Endothelial cell of umbilical vein (primary cell): ENCODE measurements around the gene ENOSF1. TPM values are rescaled to one million over a fixed set of nuclear protein-coding genes. Genes with fewer than 3 reads are reported as not detected.

Source experiments
- BruUV-seq: library from RNA; stranded (reverse); fragments of 400-500 nt; replicated peaks from 2 replicates; lab custom pipeline; 2021; lab: Mats Ljungman, UMichigan
- CTCF ChIA-PET: fragments of 300-600, 350-600 bp; sonication (Branson Sonifier 250); formaldehyde crosslinking; loops from one replicate; lab custom pipeline; 2021; ENCODE audit warnings: antibody characterized with exemption, inconsistent platforms; lab: Charles Lee
- POLR2A ChIA-PET: fragments of 300-600, 350-600 bp; sonication (Branson Sonifier 250); formaldehyde crosslinking; loops from one replicate; lab custom pipeline; 2021; ENCODE audit warnings: antibody characterized with exemption, inconsistent platforms; lab: Charles Lee
- DNase-seq: peaks from one replicate; pipeline ENCODE4 v3.0.0-alpha.2; 2011; ENCODE audit warnings: low read depth, low spot score
- FAIRE-seq: peaks from 2 replicates; lab custom pipeline; 2011; peaks lifted over from hg19 to GRCh38; lab: Jason Lieb, UNC
- H2AFZ ChIP-seq: 2 replicates; pipeline ENCODE4 v1.6.0; 2012; ENCODE audit warnings: low read depth, low read length, control low read depth, inconsistent platforms
- H3K27ac ChIP-seq: 2 replicates; pipeline ENCODE4 v1.5.1; 2011; ENCODE audit warnings: low read depth, mild to moderate bottlenecking, control low read depth, low read length, moderate library complexity; ENCODE audit not compliant: insufficient read depth
- H3K27me3 ChIP-seq, 2 experiments: 2 replicates each; pipeline versions ENCODE4 v1.6.0 to v1.6.1; 2011; ENCODE audit warnings: low read length in 2 of 2, mixed read lengths in 1 of 2; ENCODE audit not compliant: control insufficient read depth in 2 of 2, insufficient read depth in 2 of 2
- H3K36me3 ChIP-seq, 2 experiments: 2 replicates in 1 of 2; 3 replicates in 1 of 2; pipeline ENCODE4 v1.5.1; 2011; ENCODE audit warnings: low read length in 2 of 2, mild to moderate bottlenecking in 1 of 2, moderate library complexity in 1 of 2; ENCODE audit not compliant: control insufficient read depth in 2 of 2, insufficient read depth in 2 of 2; ENCODE audit errors: extremely low read depth in 1 of 2
- H3K4me1 ChIP-seq: 3 replicates; pipeline ENCODE4 v1.5.1; 2011; ENCODE audit warnings: mild to moderate bottlenecking, low read length; ENCODE audit not compliant: control insufficient read depth, insufficient read depth; ENCODE audit errors: extremely low read depth
- H3K4me2 ChIP-seq: 2 replicates; pipeline ENCODE4 v1.6.1; 2011; ENCODE audit warnings: low read length, control low read depth, mixed read lengths; ENCODE audit not compliant: insufficient read depth
- H3K4me3 ChIP-seq, 3 experiments: fragments of 200-600 bp in 1 of 3; sonication (generic), shearing (Covaris generic) in 1 of 3; replicated peaks in 1 of 3; 2 replicates each; pipeline ENCODE4 v1.5.1; 2011 to 2016; ENCODE audit warnings: control low read depth in 3 of 3, low read length in 3 of 3, mild to moderate bottlenecking in 2 of 3, inconsistent platforms in 1 of 3, low read depth in 1 of 3, moderate library complexity in 1 of 3; ENCODE audit not compliant: insufficient read depth in 1 of 3
- H3K79me2 ChIP-seq: 2 replicates; pipeline ENCODE4 v1.6.0; 2012; ENCODE audit warnings: low read length, inconsistent platforms; ENCODE audit not compliant: control insufficient read depth, insufficient read depth
- H3K9ac ChIP-seq: replicated peaks from 2 replicates; pipeline ENCODE3; 2011; ENCODE audit warnings: low read length, control low read depth; ENCODE audit not compliant: insufficient read depth; ENCODE audit errors: extremely low read depth
- H3K9me1 ChIP-seq: replicated peaks from 3 replicates; pipeline ENCODE4 v1.6.0; 2011; ENCODE audit warnings: mild to moderate bottlenecking, low read length; ENCODE audit not compliant: control insufficient read depth, insufficient read depth; ENCODE audit errors: extremely low read depth
- H3K9me3 ChIP-seq: replicated peaks from 2 replicates; pipeline ENCODE4 v1.5.1; 2012; ENCODE audit warnings: low read length, inconsistent platforms; ENCODE audit not compliant: control insufficient read depth, insufficient read depth
- H4K20me1 ChIP-seq: replicated peaks from 2 replicates; pipeline ENCODE3; 2011; ENCODE audit warnings: mild to moderate bottlenecking, low read length; ENCODE audit not compliant: control insufficient read depth, insufficient read depth; ENCODE audit errors: extremely low read depth
- CTCF ChIP-seq, 2 donors: IDR thresholded peaks; 1 replicate in 1 of 2; 2 replicates in 1 of 2; pipeline ENCODE4 v1.5.1; 2011; ENCODE audit warnings: low read length in 2 of 2, mild to moderate bottlenecking in 2 of 2, moderate library complexity in 2 of 2, control low read depth in 1 of 2, inconsistent platforms in 1 of 2, low read depth in 1 of 2; ENCODE audit not compliant: insufficient read depth in 1 of 2; ENCODE audit errors: extremely low read depth in 1 of 2
- EZH2 ChIP-seq: IDR thresholded peaks from 2 replicates; pipeline ENCODE4 v1.6.1; 2012; ENCODE audit warnings: borderline replicate concordance, low read depth, mild to moderate bottlenecking, moderate library complexity, low read length, inconsistent platforms; ENCODE audit not compliant: severe bottlenecking
- FOS ChIP-seq: IDR thresholded peaks from 2 replicates; pipeline ENCODE4 v1.6.1; 2011; ENCODE audit warnings: mild to moderate bottlenecking, low read length, moderate library complexity, borderline replicate concordance; ENCODE audit not compliant: insufficient read depth
- GATA2 ChIP-seq: IDR thresholded peaks from 2 replicates; pipeline ENCODE4 v1.7.0; 2011; ENCODE audit warnings: low read depth, mild to moderate bottlenecking, moderate library complexity, mixed read lengths, low read length; ENCODE audit not compliant: insufficient read length, insufficient read depth
- JUN ChIP-seq: IDR thresholded peaks from 2 replicates; pipeline ENCODE4 v1.6.1; 2011; ENCODE audit warnings: borderline replicate concordance, low read depth; ENCODE audit not compliant: insufficient read length, insufficient read depth
- MAX ChIP-seq: IDR thresholded peaks from 2 replicates; pipeline ENCODE4 v1.6.1; 2011; ENCODE audit not compliant: insufficient read depth, insufficient read length
- MYC ChIP-seq: IDR thresholded peaks from one replicate; pipeline ENCODE4 v1.6.1; 2011; ENCODE audit warnings: mild to moderate bottlenecking, low read depth, low read length
- POLR2A ChIP-seq: IDR thresholded peaks from 2 replicates; pipeline ENCODE4 v1.6.1; 2012; ENCODE audit warnings: low read depth, mild to moderate bottlenecking, control low read depth, low read length
- POLR2AphosphoS5 ChIP-seq: IDR thresholded peaks from 2 replicates; pipeline ENCODE4 v1.6.1; 2012; ENCODE audit warnings: low read depth, mild to moderate bottlenecking, control low read depth, low read length, moderate library complexity; ENCODE audit not compliant: insufficient read depth
- dilution Hi-C: fragments of 300-500 bp; cut with MboI; formaldehyde crosslinking; loops from one replicate; pipeline ENCODE4 v1.15.0; 2019; ENCODE audit warnings: low sequenced_read_pairs; ENCODE audit not compliant: extremely low pct_ligation_motif_present
- intact Hi-C: fragments of 100-400 bp; cut with micrococcal nuclease; formaldehyde crosslinking; loops from one replicate; pipeline ENCODE4 v1.10.0; 2022
- polyA plus RNA-seq, 4 experiments: library from polyadenylated mRNA; depleted of rRNA in 3 of 4; stranded (reverse) in 3 of 4; unstranded in 1 of 4; fragments of >200 nt; gene quantifications; 2 replicates each; pipeline versions ENCODE4 v1.2.1 to v1.2.3, GENCODE V29; 2011 to 2012; ENCODE audit warnings: missing spikeins in 1 of 4
- total RNA-seq: library from RNA; stranded (reverse); gene quantifications from 2 replicates; pipeline ENCODE4 v1.2.3, GENCODE V29; 2021

The ENOSF1 gene
- total and polyA plus RNA-seq, 2 donors (not counting 3 experiments of a cell fraction or from before 2014, with no cell fraction given) = 19.5 to 50.5 TPM

GRCh38 chr18:658947-659533 lies 53.4 kb downstream of the ENOSF1 start:
- peaks cover 10% of the 10 kb centered on the region for H3K4me1 ChIP-seq
- H3K4me3 ChIP-seq = peak overlapping the region; percentile 70 to 88 (median 82)
- no peak for DNase-seq
- TSS peak; percentile 21 for BruUV-seq
- intact Hi-C loops (loop anchor here (2.0 to 10.0 kb wide), 2 partner anchors 54 to 176 kb away; partner anchors contain the start of gene ENOSF1), dilution Hi-C loops (no loop called here)
- ChIA-PET POLR2A (no interaction called here), CTCF (interaction anchor here (1.2 to 2.8 kb wide), 7 partner anchors 11 to 180 kb away, joined by 3 to 16 read pairs (median 10); partner anchors contain the start of gene ENOSF1)
- peak overlapping the region; percentile 73 for H3K9ac ChIP-seq
- peak overlapping the region; percentile 89 for H3K4me2 ChIP-seq
- no peaks in the 10 kb centered on the region for H3K9me3 ChIP-seq
- H4K20me1 ChIP-seq = no peaks in the 10 kb centered on the region
- H3K27me3 ChIP-seq = no peaks in the 10 kb centered on the region
- FAIRE-seq = no peak
- no peak for TF ChIP-seq CTCF (IDR thresholded peaks at IDR 0.05; ENCODE audit: extremely low read depth in 1 of 2, insufficient read depth in 1 of 2, low read depth in 1 of 2, low read length in 2 of 2)
- no peak for TF ChIP-seq MYC
- no peak for TF ChIP-seq EZH2
- no peak for TF ChIP-seq POLR2AphosphoS5
- TF ChIP-seq POLR2A = no peak
- no peak for TF ChIP-seq JUN
- no peak for TF ChIP-seq MAX
- no peak for TF ChIP-seq GATA2
- TF ChIP-seq FOS = no peak
- peaks cover 39% of the 10 kb centered on the region for H3K79me2 ChIP-seq
- H3K27ac ChIP-seq = peak overlapping the region; percentile 46
- peak overlapping the region; percentile 88 for H2AFZ ChIP-seq
- no peaks in the 10 kb centered on the region for H3K9me1 ChIP-seq
- peaks cover 0 to 13% of the 10 kb centered on the region in 2 experiments for H3K36me3 ChIP-seq
